OCI-LY3 (cell line): ENCODE measurements around the gene HS2ST1.

Experiments
- CTCF ChIP-seq: fragments of 200-600, 300-600 bp; sonication (generic); IDR thresholded peaks from 2 replicates; pipeline ENCODE4 v1.5.1; 2014; ENCODE audit warnings: antibody characterized with exemption, low read length, low read depth
- EZH2phosphoT487 ChIP-seq: fragments of 200-600 bp; shearing (Covaris generic); IDR thresholded peaks from 2 replicates; pipeline ENCODE4 v1.6.1; 2018; ENCODE audit warnings: antibody characterized with exemption, mixed run types, low read depth

GRCh38 chr1:86992861-86993260, 78.4 kb downstream of the HS2ST1 start:
- TF ChIP-seq CTCF (no peak), EZH2phosphoT487 (no peak)
